Measurements from ENCODE around the gene PLS3.

PLS3 gene

GRCh38 chrX:115589419-115589818 is 28.4 kb downstream of the PLS3 start:
- no peak for DNase-seq (ENCODE audit: low read depth)
- TF ChIP-seq CTCF (IDR thresholded peaks at IDR 0.05; ENCODE audit: control insufficient read depth, insufficient read depth, low read depth, low read length, missing control alignments): no peak
- no peak overlapping the region for H3K4me3 ChIP-seq (ENCODE audit: control insufficient read depth, low read depth, low read length)

GRCh38 chrX:115591420-115591819 is 30.4 kb downstream of the PLS3 start:
- DNase-seq (ENCODE audit: low read depth): no peak
- H3K4me3 ChIP-seq (ENCODE audit: control insufficient read depth, low read depth, low read length): no peak overlapping the region
- TF ChIP-seq CTCF (IDR thresholded peaks at IDR 0.05; ENCODE audit: control insufficient read depth, insufficient read depth, low read depth, low read length, missing control alignments): no peak

GRCh38 chrX:115591856-115592842 is 31.2 kb downstream of the PLS3 start:
- no peak for DNase-seq (ENCODE audit: low read depth)
- no peak overlapping the region for H3K4me3 ChIP-seq (ENCODE audit: control insufficient read depth, low read depth, low read length)
- TF ChIP-seq CTCF (IDR thresholded peaks at IDR 0.05; ENCODE audit: control insufficient read depth, insufficient read depth, low read depth, low read length, missing control alignments): no peak

GRCh38 chrX:115592997-115593734 is 32.2 kb downstream of the PLS3 start:
- H3K4me3 ChIP-seq (ENCODE audit: control insufficient read depth, low read depth, low read length): no peak overlapping the region
- TF ChIP-seq CTCF (IDR thresholded peaks at IDR 0.05; ENCODE audit: control insufficient read depth, insufficient read depth, low read depth, low read length, missing control alignments): no peak
- no peak for DNase-seq (ENCODE audit: low read depth)

GRCh38 chrX:115595049-115595448 is 34.1 kb downstream of the PLS3 start:
- no peak for DNase-seq (ENCODE audit: low read depth)
- no peak for TF ChIP-seq CTCF (IDR thresholded peaks at IDR 0.05; ENCODE audit: control insufficient read depth, insufficient read depth, low read depth, low read length, missing control alignments)
- H3K4me3 ChIP-seq (ENCODE audit: control insufficient read depth, low read depth, low read length): no peak overlapping the region

- TF ChIP-seq CTCF (IDR thresholded peaks at IDR 0.05; ENCODE audit: control insufficient read depth, insufficient read depth, low read depth, low read length, missing control alignments): no peak
- no peak overlapping the region for H3K4me3 ChIP-seq (ENCODE audit: control insufficient read depth, low read depth, low read length)
- DNase-seq (ENCODE audit: low read depth): no peak
Observed at GRCh38 chrX:115598556-115598955, 37.6 kb downstream of the PLS3 start.

Measured in AG09309 (cell line).